Stimulated activated CD8-positive, alpha-beta memory T cell treated with anti-CD3 and anti-CD28 coated beads, Interleukin-7, amount 100 ng/mL, for 48 hours (primary cell): ENCODE results near the gene SMIM36.
"Not testable (repeated sequence)": the region's sequence is repeated elsewhere in the genome, so short reads cannot be mapped to it uniquely, and the experiment has no call there.

Experiments used
- DNase-seq, 2 donors: peaks; one replicate each; pipeline ENCODE4 v3.0.0-alpha.2; 2020; ENCODE audit warnings: low read depth in 1 of 2; ENCODE audit errors: extremely low read depth in 1 of 2

SMIM36 gene

DNA sequence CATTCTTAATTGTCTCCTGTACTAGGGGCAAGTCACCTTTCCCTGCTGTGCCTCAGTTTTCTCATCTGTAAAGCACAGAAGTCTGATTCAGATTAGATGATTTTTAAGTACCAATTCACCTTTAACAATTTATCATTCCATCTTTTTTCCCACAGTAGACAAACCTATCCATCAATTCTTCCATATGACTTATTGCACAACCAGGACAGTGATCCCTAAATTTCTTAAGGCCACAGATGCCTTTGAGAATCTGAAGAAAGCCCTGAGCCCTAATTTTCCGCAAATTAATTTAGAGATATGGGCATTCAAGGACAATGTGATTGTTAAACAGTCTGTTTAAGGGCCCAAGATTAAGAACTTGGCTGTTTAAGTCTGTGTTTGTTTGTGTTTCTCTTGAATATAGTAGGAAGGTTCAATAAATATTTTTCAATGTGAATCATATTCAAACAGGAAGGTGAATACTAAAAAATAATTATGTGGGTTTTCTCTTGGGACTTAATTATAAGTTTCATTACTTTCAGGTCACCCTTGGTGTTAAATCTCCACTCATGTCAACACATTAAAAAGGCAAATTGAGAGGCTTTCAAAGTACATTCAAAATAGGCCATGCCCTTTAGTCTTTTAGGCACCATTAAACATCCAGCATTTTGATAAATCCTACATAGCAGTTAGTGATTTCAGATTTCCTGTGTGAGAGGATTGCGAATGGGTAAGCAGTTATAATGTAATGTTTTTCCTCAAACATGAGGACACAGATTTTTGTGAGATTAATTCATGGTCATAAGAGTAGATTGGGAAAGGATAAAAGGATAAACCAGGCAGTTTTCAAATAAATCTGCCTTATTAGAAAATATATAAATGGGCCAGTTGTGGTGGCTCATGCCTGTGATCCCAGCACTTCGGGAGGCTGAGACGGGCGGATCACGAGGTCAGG lies 54.7 kb downstream of the SMIM36 start:
- DNase-seq, result no peak

DNA sequence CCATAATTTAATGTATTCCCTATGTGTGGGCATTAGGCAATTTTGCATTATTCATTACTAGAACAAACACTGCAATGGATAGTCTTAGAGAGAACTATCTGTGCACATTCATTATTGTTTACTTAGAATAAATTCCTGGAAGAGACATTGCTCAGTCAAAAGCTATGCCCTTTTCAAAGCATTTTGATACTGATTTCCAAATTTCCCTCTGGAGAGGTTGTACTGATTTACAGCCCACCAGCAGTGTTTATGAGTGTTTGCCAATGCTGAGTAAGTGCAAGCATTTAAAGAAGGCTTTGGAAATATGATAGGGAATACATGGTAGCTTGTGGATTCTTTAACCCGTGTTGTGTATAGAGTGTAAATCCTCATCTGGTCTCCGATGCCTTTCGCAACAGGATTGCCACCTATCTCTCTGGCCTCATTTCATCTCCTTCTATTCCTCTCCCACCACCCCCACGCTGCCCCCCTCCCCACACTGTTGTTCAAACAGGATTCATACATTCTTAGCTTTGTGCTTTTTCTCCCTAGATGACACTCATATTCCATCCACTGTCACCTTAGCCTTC lies 56.3 kb downstream of the SMIM36 start:
- no peak for DNase-seq

DNA sequence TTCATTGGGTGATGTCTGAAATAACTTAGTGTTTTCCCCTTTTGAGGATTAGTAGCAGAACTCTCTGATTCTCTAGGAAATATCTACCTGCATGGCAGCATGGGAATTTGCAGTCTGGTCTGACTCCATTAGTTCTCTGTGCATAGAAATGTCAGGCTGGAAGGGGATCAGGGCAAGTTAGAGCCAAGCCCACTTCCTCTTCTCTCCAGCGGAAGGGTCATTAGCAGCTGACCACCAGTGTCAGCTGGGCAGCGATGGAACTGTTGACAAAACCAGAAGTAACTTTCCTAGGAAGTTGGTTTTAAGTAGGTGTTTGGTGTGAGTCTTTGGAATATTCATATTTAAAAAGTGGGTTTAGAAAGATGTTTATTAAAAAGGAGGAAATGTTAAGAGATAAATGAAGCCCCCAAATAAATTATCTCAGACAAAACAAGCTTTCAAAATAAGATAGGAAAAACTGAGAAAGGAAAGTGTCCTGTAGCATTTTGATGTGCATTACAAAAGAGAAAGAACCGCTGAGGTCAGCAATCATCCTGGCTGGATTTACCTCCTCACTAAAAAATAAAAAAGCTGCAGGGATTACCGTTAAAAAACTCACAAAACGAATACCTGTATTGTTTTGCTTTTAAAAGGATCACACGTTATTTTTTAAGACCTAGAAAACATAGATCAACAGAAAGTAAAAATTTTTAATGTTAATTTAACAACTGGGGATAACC lies 57.3 kb downstream of the SMIM36 start:
- DNase-seq, result no peak

DNA sequence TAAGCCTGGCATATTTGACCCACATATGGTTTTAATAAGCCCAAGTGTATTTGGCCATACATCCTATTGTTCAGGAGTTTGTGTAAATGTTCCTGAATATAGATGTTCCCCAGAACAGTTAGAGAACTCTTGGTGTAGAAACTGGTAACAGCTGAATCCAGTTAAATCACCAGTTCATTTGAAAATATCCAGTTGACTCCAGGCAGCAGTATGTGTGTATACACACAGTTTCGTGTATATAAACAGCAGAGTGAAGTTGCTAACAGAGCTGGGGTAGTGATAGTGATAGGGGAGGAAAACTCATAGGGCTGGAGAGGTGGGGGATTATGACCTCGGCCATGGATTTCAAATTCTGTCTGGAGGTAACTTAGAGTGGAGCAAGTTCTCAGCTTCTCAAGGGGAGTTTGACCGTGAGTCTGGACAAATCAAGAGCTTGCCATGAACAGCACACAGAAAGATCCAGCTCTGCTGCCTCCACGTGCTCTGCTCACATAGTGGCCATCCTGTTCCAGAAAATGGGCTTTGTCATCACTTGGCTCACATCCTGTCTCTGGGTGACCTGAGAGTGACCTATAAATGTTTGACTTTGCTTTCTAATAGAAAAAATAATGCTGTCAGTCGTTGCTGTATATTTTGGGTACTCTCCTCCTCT lies 59.0 kb downstream of the SMIM36 start:
- no peak for DNase-seq

DNA sequence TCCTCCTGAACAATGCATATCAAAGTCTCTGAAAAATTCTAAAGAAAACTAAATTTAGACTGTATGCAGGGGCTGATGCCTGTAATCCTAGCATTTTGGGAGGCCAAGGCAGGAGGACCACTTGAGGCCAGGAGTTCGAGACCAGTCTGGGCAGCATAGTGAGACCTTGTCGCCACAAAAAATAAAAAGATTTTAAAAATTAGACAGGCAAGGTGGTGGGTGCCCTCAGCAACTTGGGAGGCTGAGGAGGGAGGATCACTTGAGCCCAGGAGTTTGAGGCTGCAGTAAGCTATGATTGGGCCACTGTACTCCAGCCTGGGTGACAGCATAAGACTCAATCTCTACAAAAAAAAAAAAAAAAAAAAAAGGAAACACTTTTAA lies 59.5 kb downstream of the SMIM36 start:
- no peak for DNase-seq

DNA sequence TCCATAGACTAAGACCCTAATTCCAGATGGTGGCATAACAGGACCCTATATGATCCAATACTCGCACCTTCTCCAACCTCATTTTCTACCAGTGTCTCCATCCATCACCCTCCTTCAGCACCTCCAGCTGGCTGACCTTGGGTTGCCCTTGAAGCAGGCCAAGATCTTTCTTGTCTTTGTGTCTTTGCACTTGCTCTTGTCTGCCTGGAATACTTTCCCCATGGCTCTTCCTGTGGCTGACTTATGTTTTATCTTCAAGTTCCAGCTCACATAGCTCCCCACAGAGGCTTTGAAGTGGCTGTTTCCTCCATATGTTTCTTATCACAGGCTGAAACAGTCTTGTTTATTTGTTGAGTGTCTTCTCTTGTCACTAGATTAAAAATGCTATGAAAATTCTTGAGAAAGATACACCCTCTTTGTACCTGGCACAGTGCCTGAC lies 60.0 kb downstream of the SMIM36 start:
- DNase-seq, result no peak

DNA sequence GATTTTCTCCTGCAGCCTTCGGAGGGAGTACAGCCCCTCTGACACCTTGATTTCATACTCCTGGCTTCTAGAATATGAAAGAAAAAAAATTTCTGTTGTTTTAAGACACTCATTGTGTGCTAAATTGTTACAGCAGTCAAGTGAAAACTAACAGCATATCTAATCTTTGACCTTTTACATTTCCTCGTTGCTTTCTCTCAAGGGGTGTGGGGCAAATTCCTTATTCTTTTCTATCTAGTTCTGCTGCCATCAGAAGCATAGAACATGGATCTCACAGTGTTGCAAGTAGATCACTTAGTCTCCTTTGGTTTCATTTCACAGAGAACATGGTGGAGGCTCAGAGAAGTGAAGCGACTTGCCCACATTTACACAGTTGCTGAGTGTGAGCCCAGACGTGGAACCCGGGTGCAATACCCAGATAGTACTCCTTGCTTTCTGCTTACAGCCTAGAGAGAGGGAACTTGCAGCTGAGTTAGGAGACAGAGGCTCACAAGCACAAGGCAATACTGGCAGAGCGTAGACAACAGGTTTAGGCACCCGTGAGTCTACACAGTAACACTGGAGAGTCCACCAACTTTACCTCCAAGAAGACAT lies 60.9 kb downstream of the SMIM36 start:
- no peak for DNase-seq

DNA sequence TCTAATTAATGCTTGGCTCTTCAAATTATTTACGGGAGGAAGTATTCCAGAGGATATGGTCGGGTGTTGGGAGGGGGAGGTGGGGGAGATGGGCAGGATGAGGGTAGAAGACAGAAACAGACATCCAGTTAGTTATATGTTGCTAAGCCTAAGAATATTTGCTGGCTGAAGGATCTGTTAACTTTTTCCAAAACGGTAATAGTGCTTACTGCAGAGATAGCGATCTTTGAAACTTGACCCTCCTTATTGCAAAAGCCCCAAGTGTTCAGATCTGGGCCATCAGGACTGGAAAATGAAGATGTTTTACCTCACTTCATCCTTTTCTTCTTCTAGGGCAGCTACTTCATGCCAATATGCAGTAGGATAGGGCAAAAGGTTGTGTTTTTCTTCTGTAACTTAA lies 62.6 kb downstream of the SMIM36 start:
- DNase-seq, result no peak

DNA sequence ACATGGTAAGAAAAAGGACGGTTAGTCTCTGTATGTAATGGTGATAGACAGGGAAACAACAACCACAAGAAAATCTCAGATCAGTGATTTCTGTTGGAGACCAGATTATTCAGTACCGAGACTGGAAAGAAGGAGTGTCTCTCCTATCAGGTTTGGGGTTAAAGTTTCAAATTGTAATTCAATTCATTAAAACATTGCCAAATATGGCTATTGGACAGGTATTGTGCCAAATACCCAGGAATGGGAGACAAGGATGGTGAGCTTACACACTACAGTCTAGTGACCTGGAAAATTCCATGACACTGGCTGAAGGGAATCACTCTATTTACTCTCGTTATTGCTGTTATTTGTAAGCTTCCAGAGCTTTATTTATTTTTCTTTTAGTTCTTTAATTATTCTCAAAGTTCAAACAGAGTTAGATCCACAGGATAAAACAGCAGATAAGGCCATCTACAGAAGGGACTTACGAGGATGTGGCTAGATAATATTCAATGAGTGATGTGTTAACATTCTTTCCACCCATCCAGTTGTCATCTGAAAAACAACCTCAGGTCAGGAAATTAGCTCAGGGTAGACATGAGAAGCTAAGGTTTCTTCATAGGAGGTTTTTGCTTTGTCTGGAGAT lies 64.6 kb downstream of the SMIM36 start:
- no peak for DNase-seq

DNA sequence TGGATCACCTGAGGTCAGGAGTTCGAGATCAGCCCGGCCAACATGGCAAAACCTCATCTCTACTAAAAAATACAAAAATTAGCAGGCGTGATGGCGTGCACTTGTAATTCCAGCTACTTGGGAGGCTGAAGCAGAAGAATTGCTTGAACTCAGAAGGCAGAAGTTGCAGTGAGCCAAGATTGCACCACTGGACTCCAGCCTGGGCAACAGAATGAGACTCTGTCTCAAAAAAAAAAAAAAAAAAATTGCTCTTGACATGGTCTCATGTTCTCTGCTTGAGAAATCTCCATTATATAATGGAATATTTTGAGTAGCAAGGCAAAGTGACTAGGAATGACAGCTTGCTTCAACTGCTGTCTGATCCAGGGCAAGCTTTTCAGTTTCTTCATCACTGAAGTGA lies 65.2 kb downstream of the SMIM36 start:
- DNase-seq, result not testable (repeated sequence)

DNA sequence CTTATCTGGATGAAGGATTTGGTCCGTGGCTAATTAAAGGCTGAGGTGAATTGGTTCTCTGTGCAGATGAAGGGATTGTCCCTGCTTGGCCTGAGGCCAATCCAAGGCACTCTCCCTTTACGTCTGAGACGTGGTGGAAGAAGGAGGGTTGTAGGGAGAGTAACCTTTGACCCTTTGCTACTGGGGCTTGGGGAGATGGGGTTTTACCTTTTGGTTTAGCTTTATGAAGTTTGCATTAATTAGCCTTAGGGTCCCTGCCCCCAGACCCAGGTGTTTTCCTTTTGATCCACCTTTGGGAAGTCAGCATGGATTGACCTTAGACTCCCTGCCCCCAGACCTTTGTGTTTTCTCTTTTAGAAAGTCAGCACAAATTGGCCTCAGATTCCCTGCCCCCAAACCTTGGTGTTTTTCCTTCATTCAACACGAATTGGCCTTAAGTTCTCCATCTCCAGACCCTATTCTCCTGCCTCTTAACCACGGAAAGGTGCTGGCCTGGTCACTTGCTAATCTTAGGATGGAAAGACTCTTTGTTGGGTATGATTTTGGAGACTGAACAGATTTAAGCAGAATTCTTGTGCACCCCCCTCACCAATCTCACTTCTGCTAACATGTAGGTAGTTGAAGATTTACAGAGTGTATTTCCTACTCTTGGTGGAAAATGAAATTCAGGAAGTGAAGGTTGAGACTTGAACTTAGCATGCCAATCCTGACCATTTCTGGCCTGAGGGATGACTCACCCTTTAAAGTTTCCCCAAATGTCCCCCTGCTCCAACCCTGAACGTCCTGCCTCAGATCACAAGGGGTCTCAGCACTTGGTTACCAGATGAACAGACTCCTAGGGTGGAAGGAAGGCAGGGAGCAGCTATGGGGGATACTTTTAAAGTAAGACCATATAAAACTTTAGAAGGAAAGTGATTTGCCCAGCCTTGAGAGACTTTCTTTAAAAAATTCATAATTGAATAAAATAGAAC lies 66.5 kb downstream of the SMIM36 start:
- DNase-seq, result no peak

DNA sequence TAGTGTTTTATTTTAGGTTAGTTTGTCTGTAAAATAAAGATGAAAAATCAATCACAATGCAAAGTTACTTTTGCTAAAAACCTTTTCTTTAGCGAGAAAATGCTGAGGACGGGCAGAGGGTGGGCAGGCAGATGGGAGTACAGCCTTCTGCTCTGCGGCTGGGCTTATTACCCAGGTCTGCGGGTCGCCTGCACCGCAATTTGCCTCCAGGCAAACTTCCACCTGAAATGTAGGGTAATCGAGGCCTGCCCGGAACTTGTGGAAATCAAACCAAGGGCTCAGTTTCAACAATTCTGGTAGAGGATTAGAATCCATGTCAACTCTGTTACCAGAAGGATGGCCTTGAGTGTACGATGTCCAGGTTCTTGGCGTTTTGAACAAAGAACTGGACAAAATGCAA lies 67.3 kb downstream of the SMIM36 start:
- DNase-seq, result no peak

DNA sequence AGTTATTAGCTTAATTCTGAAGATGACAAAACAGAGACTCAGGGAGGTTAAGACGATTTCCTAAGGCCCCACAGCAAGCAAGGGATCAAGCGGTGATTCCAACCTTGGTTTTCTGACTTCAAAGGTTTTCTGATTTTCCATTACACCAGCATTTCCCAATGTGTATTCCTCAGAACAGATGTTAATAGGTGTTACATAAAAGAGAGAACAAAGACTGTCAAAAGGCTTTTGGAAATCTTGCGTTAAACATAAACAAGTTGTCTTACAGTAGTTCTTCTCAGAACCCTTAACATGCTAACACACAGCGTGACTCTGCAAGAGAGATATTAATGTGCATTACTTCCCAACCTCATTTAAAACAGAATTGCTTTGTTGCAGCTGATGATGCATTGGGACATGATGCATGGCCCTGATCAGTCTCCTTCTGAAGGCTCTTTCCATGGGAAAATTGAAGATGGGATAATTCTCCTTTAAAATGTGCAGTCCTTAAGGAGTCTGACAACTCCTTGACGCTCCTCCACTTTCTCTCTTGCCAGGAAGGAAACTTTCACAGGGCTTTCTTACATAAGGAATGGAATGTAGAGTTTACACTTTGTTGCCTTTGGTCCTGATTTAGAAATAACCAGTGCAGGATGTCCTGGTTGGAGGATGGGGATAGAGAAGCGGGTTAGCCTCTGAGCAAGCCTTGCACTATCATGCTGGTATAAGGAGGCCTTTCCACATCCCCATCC lies 68.1 kb downstream of the SMIM36 start:
- DNase-seq, result no peak

DNA sequence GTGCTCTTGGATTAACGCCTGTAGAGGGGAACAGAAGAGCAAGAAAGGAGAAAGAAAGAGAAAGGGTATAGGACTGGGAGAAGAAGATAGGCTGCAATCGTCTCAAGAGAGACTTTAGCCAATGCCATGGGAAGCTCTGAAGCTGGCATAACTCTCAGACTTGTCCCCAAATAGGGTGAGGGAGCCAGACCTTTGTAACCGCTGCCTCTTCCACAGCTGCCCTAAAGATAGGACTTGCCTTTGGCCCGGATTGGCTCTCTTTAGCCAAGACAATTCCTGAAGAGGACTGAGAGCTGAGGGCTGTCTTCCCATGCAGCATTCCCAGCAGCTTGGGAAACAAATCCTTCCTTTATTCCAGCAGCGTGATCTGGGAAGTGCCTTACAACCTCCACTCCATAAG lies 68.8 kb downstream of the SMIM36 start:
- no peak for DNase-seq

DNA sequence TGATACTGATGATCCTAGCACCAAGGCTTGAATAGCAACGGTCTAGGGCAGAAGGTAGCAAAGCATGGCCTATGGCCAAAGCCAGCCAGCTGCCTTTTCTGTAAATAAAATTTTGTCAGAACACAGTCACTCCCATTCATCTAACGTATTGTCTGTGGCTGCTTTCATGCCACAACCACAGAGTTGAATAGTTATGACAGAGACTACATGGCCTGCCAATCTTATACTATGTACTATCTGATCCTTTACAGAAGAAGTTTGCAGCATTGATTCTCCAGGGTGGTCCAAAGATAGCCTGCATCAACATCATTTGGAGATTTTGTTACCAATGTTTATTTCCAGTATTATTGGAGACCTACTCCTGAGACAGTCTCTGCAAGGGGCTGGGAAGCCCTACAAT lies 69.7 kb downstream of the SMIM36 start:
- no peak for DNase-seq

DNA sequence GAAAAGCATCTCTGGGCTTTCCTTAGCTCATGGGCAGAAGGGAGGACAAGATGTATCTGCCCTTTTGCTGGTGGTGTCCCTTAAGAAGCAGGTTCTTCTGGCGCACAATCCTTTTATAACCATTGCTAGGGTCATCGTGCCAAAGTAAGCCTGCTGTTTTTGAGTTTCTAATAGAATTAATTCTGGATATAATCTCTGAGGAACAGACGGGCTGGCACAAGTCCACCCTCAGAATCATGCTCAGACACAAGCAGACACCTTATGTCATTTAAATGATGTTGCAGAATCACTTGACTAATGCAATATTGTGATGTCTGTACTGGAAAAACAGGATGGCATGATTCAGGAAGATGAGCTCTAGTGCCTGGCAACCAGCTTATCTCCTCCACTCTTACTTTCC lies 70.9 kb downstream of the SMIM36 start:
- DNase-seq, result no peak

DNA sequence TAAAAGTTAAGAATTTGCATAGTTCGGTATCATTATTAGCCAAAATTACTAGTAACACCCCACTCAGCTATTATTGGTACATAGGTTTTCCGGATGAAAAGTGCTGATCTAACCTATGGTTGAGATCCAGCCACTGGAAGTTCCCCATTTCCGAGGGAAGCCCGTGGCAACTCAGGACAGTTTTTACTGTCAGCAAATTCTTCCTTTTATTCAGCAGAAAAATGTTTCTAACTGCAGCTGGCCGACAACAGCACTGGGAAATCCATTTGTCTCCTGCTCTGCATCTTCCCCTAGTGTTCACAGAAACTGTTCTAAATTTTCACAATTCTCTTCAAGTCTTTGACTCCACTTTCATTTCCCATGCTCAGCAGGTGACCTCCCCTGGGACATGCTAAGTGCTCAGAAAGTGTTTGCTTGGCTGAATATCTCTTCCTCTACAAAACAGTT lies 74.1 kb downstream of the SMIM36 start:
- DNase-seq, result no peak
